ENCODE results near the gene SRRM3. TPM values are rescaled to one million over a fixed set of nuclear protein-coding genes. Genes with fewer than 3 reads are reported as not detected.

Gene SRRM3
- total and polyA plus RNA-seq, 9 of the 15 experiments (the other 6 are each of a cell fraction or from before 2014, with no cell fraction given) = 0.04 to 0.91 (median 0.46) TPM; not detected in 2

GRCh38 chr7:76317782-76318487 is 116.2 kb downstream of the SRRM3 start (continued):
- no peak; the same call in 1 of the 2 replicates for TF ChIP-seq ATF6 (CRISPR knock-in tag; IDR thresholded peaks at IDR 0.05)
- TF ChIP-seq CCNT2 (IDR thresholded peaks at IDR 0.05; ENCODE audit: borderline replicate concordance, extremely low read depth, insufficient read length, low read depth, low read length) = no peak
- no peak for TF ChIP-seq TRIM28 (IDR thresholded peaks at IDR 0.05)
- no peak for TF ChIP-seq ELK1 (CRISPR knock-in tag; IDR thresholded peaks at IDR 0.05)
- no peak for TF ChIP-seq ZNF239 (CRISPR knock-in tag; IDR thresholded peaks at IDR 0.05)
- TF ChIP-seq ZNF561 (CRISPR knock-in tag; conservative IDR thresholded peaks at IDR 0.05) = no peak
- TF ChIP-seq KLF10 (CRISPR knock-in tag; IDR thresholded peaks at IDR 0.05) = no peak
- no peak for TF ChIP-seq ZNF507 (tag; conservative IDR thresholded peaks at IDR 0.05)
- no peak for TF ChIP-seq RHOXF2B (CRISPR knock-in tag; conservative IDR thresholded peaks at IDR 0.05)
- no peak for TF ChIP-seq ZNF77 (CRISPR knock-in tag; IDR thresholded peaks at IDR 0.05)
- no peak for TF ChIP-seq NR4A1 (CRISPR knock-in tag; IDR thresholded peaks at IDR 0.05)
- no peak; the same call in 1 of the 2 replicates for TF ChIP-seq NR4A1 (tag; IDR thresholded peaks at IDR 0.05)
- TF ChIP-seq RNF2 (IDR thresholded peaks at IDR 0.05) = no peak
- no peak for TF ChIP-seq CEBPZ (IDR thresholded peaks at IDR 0.05; ENCODE audit: borderline replicate concordance, low read depth, low read length)
- TF ChIP-seq ARID1B (IDR thresholded peaks at IDR 0.05) = peak; percentile 62
- no peak for TF ChIP-seq ESRRB (CRISPR knock-in tag; IDR thresholded peaks at IDR 0.05; ENCODE audit: borderline replicate concordance)
- no peak for TF ChIP-seq U2AF2 (optimal IDR thresholded peaks at IDR 0.05; ENCODE audit: low read depth, low read length)
- TF ChIP-seq ZFP36 (IDR thresholded peaks at IDR 0.05; ENCODE audit: low read depth, low read length, partially characterized antibody) = no peak
- no peak for TF ChIP-seq HEY1 (CRISPR knock-in tag; IDR thresholded peaks at IDR 0.05; ENCODE audit: borderline replicate concordance)
- TF ChIP-seq ZNF445 (CRISPR knock-in tag; IDR thresholded peaks at IDR 0.05; ENCODE audit: low read depth) = no peak
- TF ChIP-seq NRF1 (conservative IDR thresholded peaks at IDR 0.05 in 1 of 2, IDR thresholded peaks at IDR 0.05 in 1 of 2) = peak; percentile 68 to 75
- TF ChIP-seq TGIF2 (CRISPR knock-in tag; IDR thresholded peaks at IDR 0.05) = no peak
- no peak for TF ChIP-seq DACH1 (IDR thresholded peaks at IDR 0.05; ENCODE audit: partially characterized antibody)

Measured in K562 (cell line).